HCT116 (cell line): ENCODE measurements around the gene GLRA3. TPM values are rescaled to one million over a fixed set of nuclear protein-coding genes. Genes with fewer than 3 reads are reported as not detected.

Source experiments
- ATAC-seq: fragments of 200-7000 bp; cut with Tn5 transposase; 2 replicates; pipeline ENCODE4 v1.9.1; 2020; ENCODE audit warnings: mild to moderate bottlenecking, moderate library complexity
- BruUV-seq: library from RNA; stranded (reverse); fragments of 400-500 nt; replicated peaks from 2 replicates; lab custom pipeline; 2021; lab: Mats Ljungman, UMichigan
- CTCF ChIA-PET: fragments of 300-600 bp; sonication (Branson Sonifier 250); formaldehyde crosslinking; loops from one replicate; lab custom pipeline; 2021; ENCODE audit warnings: antibody characterized with exemption; lab: Charles Lee
- POLR2A ChIA-PET: fragments of 300-600, 350-600 bp; sonication (Branson Sonifier 250); formaldehyde crosslinking; loops from one replicate; lab custom pipeline; 2021; ENCODE audit warnings: antibody characterized with exemption; lab: Charles Lee
- RAD21 ChIA-PET, 2 experiments: fragments of 300-600 bp; sonication (Branson Sonifier 250); formaldehyde crosslinking; loops; one replicate each; lab custom pipeline; 2023; ENCODE audit warnings: low total read pairs in 2 of 2; ENCODE audit not compliant: uncharacterized antibody in 2 of 2, unreplicated experiment in 2 of 2, low non-redundant PET in 1 of 2; lab: Charles Lee
- DNase-seq: peaks from one replicate; pipeline ENCODE4 v3.0.0-alpha.2; 2010; ENCODE audit warnings: low read depth, low spot score
- H2AFZ ChIP-seq: fragments of 200-600 bp; shearing (Covaris generic), sonication (generic); 2 replicates; pipeline ENCODE4 v1.6.1; 2017; ENCODE audit warnings: low read depth, mixed run types, mixed read lengths, antibody characterized with exemption, low read length; ENCODE audit not compliant: poor library complexity, severe bottlenecking
- H3K27ac ChIP-seq: 2 replicates; pipeline ENCODE4 v1.5.1; 2012; ENCODE audit warnings: low read depth, low read length
- H3K27me3 ChIP-seq: fragments of 200-600 bp; sonication (generic); 2 replicates; pipeline ENCODE4 v1.6.1; 2016; ENCODE audit warnings: mixed run types, low read length, mixed read lengths; ENCODE audit not compliant: insufficient read depth
- H3K36me3 ChIP-seq, 2 experiments: fragments of 200-500 bp in 1 of 2; fragments of 200-600 bp in 1 of 2; sonication (Bioruptor generic) in 1 of 2; sonication (generic) in 1 of 2; 2 replicates each; pipeline versions ENCODE4 v1.5.1 to v1.6.1; 2014 to 2016; ENCODE audit warnings: low read length in 2 of 2, inconsistent platforms in 1 of 2, mixed read lengths in 1 of 2, mixed run types in 1 of 2; ENCODE audit not compliant: insufficient read depth in 2 of 2, control insufficient read depth in 1 of 2
- H3K4me1 ChIP-seq, 2 experiments: fragments of 200-600 bp in 1 of 2; sonication (generic) in 1 of 2; 2 replicates each; pipeline versions ENCODE4 v1.5.1 to v1.6.1; 2012 to 2017; ENCODE audit warnings: low read length in 2 of 2, inconsistent platforms in 1 of 2, mild to moderate bottlenecking in 1 of 2, mixed read lengths in 1 of 2, mixed run types in 1 of 2, moderate library complexity in 1 of 2; ENCODE audit not compliant: insufficient read depth in 2 of 2, control insufficient read depth in 1 of 2
- H3K4me2 ChIP-seq: fragments of 200-600 bp; sonication (generic); 2 replicates; pipeline ENCODE4 v1.6.1; 2017; ENCODE audit warnings: mixed run types, low read length, mixed read lengths
- H3K4me3 ChIP-seq, 2 experiments: fragments of 200-600 bp in 1 of 2; sonication (generic) in 1 of 2; replicated peaks in 1 of 2; 2 replicates each; pipeline ENCODE4 v1.5.1; 2011 to 2016; ENCODE audit warnings: low read length in 2 of 2, control low read depth in 1 of 2, low read depth in 1 of 2, mild to moderate bottlenecking in 1 of 2, mixed read lengths in 1 of 2, mixed run types in 1 of 2
- H3K79me2 ChIP-seq: fragments of 200-600 bp; sonication (generic); 2 replicates; pipeline ENCODE4 v1.6.1; 2017; ENCODE audit warnings: mild to moderate bottlenecking, mixed run types, low read length, moderate library complexity, mixed read lengths; ENCODE audit not compliant: insufficient read depth
- H3K9ac ChIP-seq: fragments of 200-600 bp; sonication (generic); 2 replicates; pipeline ENCODE4 v1.6.1; 2016; ENCODE audit warnings: low read length, mixed read lengths
- H3K9me2 ChIP-seq: fragments of 200-600 bp; sonication (generic), shearing (Covaris generic); 2 replicates; pipeline ENCODE4 v1.6.1; 2017; ENCODE audit warnings: mixed run types, mild to moderate bottlenecking, moderate library complexity; ENCODE audit not compliant: insufficient read depth
- H3K9me3 ChIP-seq, 2 experiments: fragments of 200-500 bp in 1 of 2; fragments of 200-600 bp in 1 of 2; sonication (Bioruptor generic) in 1 of 2; sonication (generic) in 1 of 2; 2 replicates each; pipeline ENCODE4 v1.6.1; 2014 to 2017; ENCODE audit warnings: low read length in 2 of 2, mixed read lengths in 2 of 2, inconsistent platforms in 1 of 2, low read depth in 1 of 2, mild to moderate bottlenecking in 1 of 2, mixed run types in 1 of 2, moderate library complexity in 1 of 2; ENCODE audit not compliant: control insufficient read depth in 1 of 2, insufficient read depth in 1 of 2
- H4K20me1 ChIP-seq: fragments of 200-600 bp; sonication (generic), shearing (Covaris generic); 2 replicates; pipeline ENCODE4 v1.6.1; 2017; ENCODE audit warnings: mixed run types, mild to moderate bottlenecking, moderate library complexity; ENCODE audit not compliant: insufficient read depth
- EGR1 ChIP-seq: IDR thresholded peaks from 2 replicates; pipeline ENCODE4 v1.6.1; 2012; ENCODE audit warnings: low read depth
- EZH2phosphoT487 ChIP-seq: fragments of 200-600 bp; IDR thresholded peaks from 2 replicates; pipeline ENCODE4 v1.6.1; 2018; ENCODE audit warnings: antibody characterized with exemption, borderline replicate concordance
- POLR2A ChIP-seq: IDR thresholded peaks from 2 replicates; pipeline ENCODE4 v1.7.0; 2011; ENCODE audit warnings: borderline replicate concordance; ENCODE audit not compliant: insufficient read depth, insufficient read length; ENCODE audit errors: extremely low read depth
- POLR2AphosphoS5 ChIP-seq: IDR thresholded peaks from 2 replicates; pipeline ENCODE4 v1.6.1; 2011; ENCODE audit warnings: mild to moderate bottlenecking, low read depth, low read length, moderate library complexity
- REST ChIP-seq: IDR thresholded peaks from 2 replicates; pipeline ENCODE4 v1.6.1; 2012; ENCODE audit warnings: low read depth
- SP1 ChIP-seq: IDR thresholded peaks from 2 replicates; pipeline ENCODE4 v1.6.1; 2012; ENCODE audit warnings: low read depth
- SRF ChIP-seq: IDR thresholded peaks from 2 replicates; pipeline ENCODE4 v1.6.1; 2012; ENCODE audit warnings: low read depth
- YY1 ChIP-seq: IDR thresholded peaks from 2 replicates; pipeline ENCODE4 v1.6.1; 2011; ENCODE audit warnings: low read length, low read depth, moderate library complexity, mild to moderate bottlenecking; ENCODE audit not compliant: insufficient replicate concordance; ENCODE audit errors: extremely low read depth
- ZNF274 ChIP-seq: fragments of 200-500 bp; sonication (Bioruptor generic); IDR thresholded peaks from 2 replicates; pipeline ENCODE4 v1.6.1; 2014; ENCODE audit warnings: mild to moderate bottlenecking, low read depth, low read length, inconsistent platforms
- intact Hi-C: fragments of 100-400 bp; cut with micrococcal nuclease; formaldehyde crosslinking; loops from 2 replicates; pipeline ENCODE4 v1.10.0; 2022
- total RNA-seq: library from RNA; stranded (reverse); gene quantifications from one replicate; pipeline ENCODE4 v1.2.1, GENCODE V29; 2021; ENCODE audit not compliant: unreplicated experiment

Gene GLRA3
- total RNA-seq, 1 experiment from 2014 or later = not detected

GRCh38 chr4:174654634-174655033, 174.4 kb downstream of the GLRA3 start:
- no peaks in the 10 kb centered on the region for H3K4me1 ChIP-seq
- H3K27ac ChIP-seq = no peak overlapping the region
- TF ChIP-seq EZH2phosphoT487 (no peak), ZNF274 (no peak), EGR1 (no peak), POLR2AphosphoS5 (no peak), SP1 (no peak), SRF (no peak), POLR2A (no peak), REST (no peak), YY1 (no peak)
- no peaks in the 10 kb centered on the region for H4K20me1 ChIP-seq
- no peak for ATAC-seq
- H3K9me3 ChIP-seq = no peaks in the 10 kb centered on the region
- intact Hi-C loops = no loop called here
- RAD21 ChIA-PET = no interaction called here
- no peaks in the 10 kb centered on the region for H3K9me2 ChIP-seq
- no peaks in the 10 kb centered on the region for H3K79me2 ChIP-seq
- CTCF ChIA-PET = no interaction called here
- H3K4me3 ChIP-seq = no peak overlapping the region
- H3K9ac ChIP-seq = no peak overlapping the region
- BruUV-seq = no TSS peak
- H3K36me3 ChIP-seq = no peaks in the 10 kb centered on the region
- H3K27me3 ChIP-seq = no peaks in the 10 kb centered on the region
- no peak overlapping the region for H3K4me2 ChIP-seq
- DNase-seq = no peak
- POLR2A ChIA-PET = no interaction called here
- H2AFZ ChIP-seq = no peak overlapping the region
